GM18508 (cell line): ENCODE measurements around the gene PRCP.
"Not testable (repeated sequence)": the region's sequence is repeated elsewhere in the genome, so short reads cannot be mapped to it uniquely, and the experiment has no call there.

Source experiments
- ATAC-seq: cut with Tn5 transposase; IDR thresholded peaks from one replicate; pipeline ENCODE4 v1.9.1; 2021; ENCODE audit warnings: moderate number of reproducible peaks; ENCODE audit not compliant: insufficient read depth, unreplicated experiment

Gene PRCP

GRCh38 chr11:82900277-82901164 is at the start of gene PRCP:
Gene PRCP, minus strand, starts transcription at chr11:82900430. Its CDS starts 28 bp downstream, at chr11:82900402.
- peak; percentile 74 for ATAC-seq

GRCh38 chr11:82949352-82949751 is 49.1 kb upstream of the PRCP start:
- no peak for ATAC-seq

- no peak for ATAC-seq
These were observed 45.5 kb upstream of the PRCP start for GRCh38 chr11:82945682-82946081.

GRCh38 chr11:82945041-82945440 is 44.8 kb upstream of the PRCP start:
- not testable (repeated sequence) for ATAC-seq

- ATAC-seq = no peak
These were observed 44.0 kb upstream of the PRCP start for GRCh38 chr11:82944198-82944597.

- ATAC-seq = not testable (repeated sequence)
These were observed 43.2 kb upstream of the PRCP start for GRCh38 chr11:82943430-82943829.

GRCh38 chr11:82942376-82942775 is 42.1 kb upstream of the PRCP start:
- ATAC-seq = no peak

- ATAC-seq = no peak
These were observed 39.2 kb upstream of the PRCP start for GRCh38 chr11:82939456-82939855.

GRCh38 chr11:82937554-82937953 is 37.3 kb upstream of the PRCP start:
- no peak for ATAC-seq

GRCh38 chr11:82936261-82936660 is 36.0 kb upstream of the PRCP start:
- no peak for ATAC-seq

- no peak for ATAC-seq
These were observed 32.3 kb upstream of the PRCP start for GRCh38 chr11:82932564-82932963.

GRCh38 chr11:82930734-82931133 is 30.5 kb upstream of the PRCP start:
- no peak for ATAC-seq

- ATAC-seq = no peak
These were observed 30.0 kb upstream of the PRCP start for GRCh38 chr11:82930229-82930628.

GRCh38 chr11:82929121-82929520 is 28.9 kb upstream of the PRCP start:
- ATAC-seq = no peak

- ATAC-seq = peak; percentile 56
These were observed 27.1 kb upstream of the PRCP start for GRCh38 chr11:82927264-82927880.

- no peak for ATAC-seq
These were observed 24.4 kb upstream of the PRCP start for GRCh38 chr11:82924522-82925224.

GRCh38 chr11:82922396-82923173 is 22.4 kb upstream of the PRCP start:
- ATAC-seq = not testable (repeated sequence)

GRCh38 chr11:82920227-82920626 is 20.0 kb upstream of the PRCP start:
- not testable (repeated sequence) for ATAC-seq

- not testable (repeated sequence) for ATAC-seq
These were observed 19.6 kb upstream of the PRCP start for GRCh38 chr11:82919786-82920185.

- ATAC-seq = no peak
These were observed 8.9 kb upstream of the PRCP start for GRCh38 chr11:82909015-82909640.
